Left renal cortex interstitium (tissue), 4 donors: Measurements from ENCODE around the gene SIRPG. TPM values are rescaled to one million over a fixed set of nuclear protein-coding genes. Genes with fewer than 3 reads are reported as not detected.
"Not testable (repeated sequence)": the region's sequence is repeated elsewhere in the genome, so short reads cannot be mapped to it uniquely, and the experiment has no call there.

ENCODE experiments used
- DNase-seq, 4 donors: peaks; one replicate each; pipeline ENCODE4 v3.0.0-alpha.2; 2013; ENCODE audit warnings: low read depth in 4 of 4, low spot score in 2 of 4, missing footprints in 1 of 4
- polyA plus RNA-seq, 4 donors: library from polyadenylated mRNA; unstranded; fragments of 120-200 nt; gene quantifications; one replicate each; pipeline ENCODE4 v1.2.1, GENCODE V29; 2013; ENCODE audit not compliant: insufficient read length in 4 of 4

The SIRPG gene
- polyA plus RNA-seq, 4 donors, result not detected

DNA sequence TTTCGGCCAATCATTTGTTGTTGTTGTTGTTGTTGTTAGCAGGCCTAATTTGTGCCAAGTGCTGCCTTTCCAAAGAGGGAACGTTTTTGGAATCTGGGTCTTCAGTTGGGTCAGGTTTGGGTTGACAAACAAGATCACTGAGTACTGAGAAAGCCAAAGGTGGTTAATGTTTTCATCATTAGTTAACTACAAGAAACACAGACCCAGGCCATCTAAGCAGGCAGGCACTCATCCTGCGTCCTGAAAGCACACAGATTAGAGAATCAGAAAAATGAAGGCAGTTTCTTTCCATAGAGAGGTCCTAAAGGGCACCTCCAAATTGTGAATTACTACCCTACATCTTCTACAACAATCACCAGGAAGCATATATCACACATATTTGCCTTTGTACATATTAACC is 15.1 kb upstream of the SIRPG start:
- DNase-seq, result no peak

DNA sequence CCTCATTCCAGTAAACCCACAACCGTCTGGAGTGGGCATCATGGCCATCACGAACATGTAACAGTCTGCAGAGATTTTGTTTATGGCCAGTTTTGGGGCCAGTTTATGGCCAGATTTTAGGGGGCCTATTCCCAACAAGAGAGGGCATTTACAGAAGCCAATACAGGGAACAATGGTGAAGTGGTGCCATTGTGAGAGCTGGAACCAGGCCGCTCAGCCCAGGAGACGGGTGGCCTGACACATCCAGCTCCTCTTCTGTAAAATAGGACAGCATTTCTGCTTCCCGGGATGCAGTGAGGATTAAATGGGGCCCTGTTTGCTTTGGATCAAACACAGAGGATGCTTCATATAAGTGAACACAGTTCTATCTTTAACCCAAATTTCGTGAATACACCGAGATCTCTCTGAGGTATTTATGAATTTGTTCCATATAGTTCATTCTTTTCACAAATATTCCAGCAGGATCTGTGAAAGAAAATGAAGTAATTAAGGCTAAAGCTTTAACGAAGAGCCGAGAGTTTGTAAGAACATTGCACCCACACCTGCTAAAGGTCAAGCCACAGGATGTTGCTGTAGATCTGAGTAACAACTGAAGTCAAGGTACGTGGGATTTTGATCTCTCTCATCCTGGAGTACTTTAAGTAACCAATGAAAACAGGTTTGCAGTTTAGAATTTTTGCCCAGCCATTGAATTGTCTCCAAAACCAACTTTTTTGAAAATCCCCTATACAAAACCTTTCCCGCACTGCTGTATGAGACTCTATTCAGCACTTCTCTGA is 14.5 kb upstream of the SIRPG start:
- no peak for DNase-seq

- DNase-seq, result no peak
Measured at GRCh38 chr20:1669304-1669703, 11.7 kb upstream of the SIRPG start.

GRCh38 chr20:1667502-1668085 is 10.0 kb upstream of the SIRPG start:
- DNase-seq, result no peak

- DNase-seq, result no peak
Measured at GRCh38 chr20:1666802-1667201, 9.2 kb upstream of the SIRPG start.

- no peak for DNase-seq
Measured at GRCh38 chr20:1665345-1665744, 7.8 kb upstream of the SIRPG start.

DNA sequence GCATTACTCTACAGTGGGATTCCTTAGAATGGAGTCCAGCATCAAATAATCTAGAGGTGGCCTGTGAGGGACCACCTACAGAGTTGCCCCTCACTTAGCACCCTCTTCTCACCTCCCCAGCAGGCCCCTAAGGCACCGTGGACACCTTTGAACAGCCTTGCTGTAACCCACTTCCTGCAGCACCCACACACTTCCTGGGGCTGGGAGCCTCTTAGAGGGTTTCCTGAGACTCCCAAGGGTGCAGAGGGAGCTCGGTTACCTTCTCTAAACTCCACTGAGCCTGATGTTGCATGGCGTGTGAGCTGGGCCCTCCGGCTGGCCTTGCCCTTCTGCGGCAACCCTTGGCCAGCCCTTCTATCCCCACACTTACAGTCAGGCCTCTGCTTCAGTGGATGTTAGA is 7.3 kb upstream of the SIRPG start:
- no peak for DNase-seq

DNA sequence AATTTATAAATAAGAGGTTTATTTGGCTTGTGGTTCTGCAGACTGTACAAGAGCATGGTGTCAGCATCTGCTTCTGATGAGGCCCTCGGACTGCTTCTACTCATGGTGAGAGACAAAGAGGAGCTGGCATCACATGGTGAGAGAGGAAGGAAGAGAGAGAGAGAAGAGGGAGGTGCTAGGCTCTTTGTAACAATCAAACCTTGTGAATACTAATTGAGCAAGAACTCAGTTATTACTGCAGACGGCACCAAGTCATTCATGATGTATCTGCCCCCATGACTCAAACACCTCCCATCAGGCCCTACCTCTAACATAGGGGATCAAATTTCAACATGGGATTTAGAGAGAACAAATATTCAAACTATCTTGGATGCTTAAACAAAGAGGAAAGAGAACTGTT is 6.3 kb upstream of the SIRPG start:
- DNase-seq, result no peak

- no peak for DNase-seq
Measured at GRCh38 chr20:1661542-1662299, 4.1 kb upstream of the SIRPG start.

DNA sequence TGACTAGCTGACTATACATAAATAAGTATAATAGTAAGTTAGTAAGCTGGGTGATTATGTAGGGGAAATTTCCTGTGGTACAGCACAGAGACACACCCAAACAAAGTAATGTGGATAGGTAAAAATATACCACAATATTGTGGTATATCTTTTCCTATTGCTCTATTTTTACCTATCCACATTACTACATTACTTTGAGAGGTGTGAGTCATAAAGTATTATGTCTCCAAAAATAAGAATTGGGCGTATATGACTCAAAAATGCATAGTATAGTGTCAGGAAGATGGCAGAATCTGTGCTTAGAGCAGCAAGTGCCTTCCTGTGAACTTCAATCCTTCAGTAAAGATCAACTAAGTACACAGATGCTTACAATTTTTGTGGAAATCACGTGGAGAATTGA is 2.7 kb upstream of the SIRPG start:
- no peak for DNase-seq

- no peak for DNase-seq
Measured at GRCh38 chr20:1656844-1657243, 735 bp downstream of the SIRPG start.

DNA sequence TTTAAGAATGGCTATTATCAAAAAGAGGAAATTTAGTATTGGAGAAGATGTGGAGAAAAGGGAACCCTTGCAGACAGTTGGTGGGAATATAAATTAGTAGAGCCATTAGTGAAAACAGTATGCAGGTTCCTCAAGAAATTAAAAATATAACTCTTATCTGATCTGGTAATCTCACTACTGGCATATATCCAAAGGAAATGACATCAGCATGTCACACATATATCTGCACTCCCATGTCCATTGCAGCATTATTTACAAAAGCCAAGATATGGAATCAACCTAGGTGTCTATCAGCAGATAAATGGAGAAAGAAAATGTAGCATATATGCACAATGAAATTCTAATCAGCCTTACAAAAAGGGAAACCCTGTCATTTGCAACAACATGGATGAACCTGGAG is 2.6 kb downstream of the SIRPG start:
- no peak for DNase-seq

- no peak for DNase-seq
Measured at GRCh38 chr20:1652960-1653359, 4.6 kb downstream of the SIRPG start.

DNA sequence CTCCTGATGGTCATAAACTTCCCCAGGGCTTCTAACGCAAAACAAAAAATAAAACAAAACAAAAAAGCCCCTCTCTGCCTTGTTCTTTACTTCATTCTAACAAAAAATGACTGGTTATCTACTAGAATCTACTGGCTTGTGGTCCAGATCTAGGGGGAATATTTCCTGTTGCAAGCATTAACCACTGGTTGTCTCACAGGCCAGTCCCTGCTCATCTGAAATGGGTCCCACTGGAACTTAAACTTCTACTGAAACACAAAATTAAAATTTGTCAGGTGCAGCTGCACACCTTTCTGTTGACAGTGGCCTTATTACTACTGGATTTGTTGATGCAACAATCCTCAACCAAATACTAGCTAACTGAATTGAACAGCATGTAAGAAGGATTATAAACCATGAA is 5.5 kb downstream of the SIRPG start:
- DNase-seq, result no peak

DNA sequence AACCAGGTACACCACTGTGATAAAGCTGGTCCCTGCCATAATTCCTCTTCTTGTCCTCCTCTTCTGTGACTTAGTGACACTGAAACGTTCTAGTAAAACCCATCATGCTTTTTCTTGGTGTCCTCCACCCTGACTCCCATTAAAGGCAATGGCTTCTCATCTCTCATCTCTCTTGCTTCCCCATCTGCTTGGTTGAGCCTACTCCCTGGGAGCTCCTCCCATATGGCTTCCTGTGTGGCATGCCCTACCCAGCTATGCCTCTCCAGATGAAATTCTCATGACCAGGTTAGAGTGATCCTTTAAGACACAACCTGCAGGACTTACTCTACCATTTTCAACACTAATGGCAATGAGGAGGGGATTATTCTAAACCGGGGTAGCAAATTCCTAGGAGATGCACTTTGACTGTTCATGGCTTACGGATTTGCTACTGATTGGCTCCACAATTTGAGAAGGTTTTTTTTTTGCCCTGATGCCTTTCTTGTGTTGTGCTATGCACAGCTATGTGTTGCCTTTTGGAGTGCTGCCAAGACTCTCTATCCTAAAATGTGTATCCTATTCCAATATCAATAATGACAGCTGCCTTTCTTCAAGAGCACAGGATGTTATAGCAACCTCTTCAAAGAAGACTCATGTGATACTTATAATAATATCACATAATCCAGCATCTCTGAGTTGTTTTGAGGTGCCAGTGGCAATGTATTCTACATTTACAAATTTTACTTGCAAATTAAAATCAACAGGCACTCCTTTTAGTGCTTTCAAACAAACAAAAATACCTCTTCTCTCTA is 6.1 kb downstream of the SIRPG start:
- DNase-seq, result no peak

- no peak for DNase-seq
Measured at GRCh38 chr20:1648101-1648500, 9.5 kb downstream of the SIRPG start.

DNA sequence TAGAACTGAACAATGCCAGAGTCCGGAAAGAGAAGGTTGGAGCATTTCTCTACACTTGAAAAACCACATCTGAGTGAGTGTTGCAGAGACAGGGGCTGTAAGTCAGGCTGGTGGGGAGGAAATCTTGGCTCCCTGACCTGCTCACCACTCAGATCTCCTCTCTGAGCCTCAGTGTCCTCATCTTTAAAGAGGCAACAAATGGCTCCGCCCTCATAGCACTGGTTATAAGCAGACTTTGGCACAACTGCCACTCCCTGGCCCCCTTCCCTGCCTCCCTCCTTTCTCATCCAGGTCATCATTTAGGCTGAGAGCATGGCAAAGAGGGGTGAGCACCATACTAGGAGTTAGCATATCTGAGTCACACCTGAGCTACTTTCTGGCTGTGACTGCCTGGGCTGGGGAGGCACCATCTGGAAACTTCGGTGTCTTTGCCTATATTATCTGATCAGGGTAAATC is 10.6 kb downstream of the SIRPG start:
- no peak for DNase-seq

GRCh38 chr20:1644101-1644962 is 13.2 kb downstream of the SIRPG start:
- no peak for DNase-seq

DNA sequence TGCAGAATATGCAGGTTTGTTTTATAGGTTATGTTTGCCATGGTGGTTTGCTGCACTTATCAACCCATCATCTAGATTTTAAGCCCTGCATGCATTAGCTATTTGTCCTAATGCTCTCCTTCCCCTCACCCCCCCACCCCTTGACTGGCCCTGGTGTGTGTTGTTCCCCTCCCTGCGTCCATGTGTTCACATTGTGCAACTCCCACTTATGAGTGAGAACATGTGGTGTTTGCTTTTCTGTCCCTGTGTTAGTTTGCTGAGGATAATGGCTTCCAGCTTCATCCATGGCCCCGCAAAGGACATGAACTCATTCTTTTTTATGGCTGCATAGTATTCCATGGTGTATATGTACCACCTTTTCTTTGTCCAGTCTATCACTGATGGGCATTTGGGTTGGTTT is 18.9 kb downstream of the SIRPG start:
- not testable (repeated sequence) for DNase-seq

- no peak for DNase-seq
Measured at GRCh38 chr20:1637755-1638154, 19.8 kb downstream of the SIRPG start.
